Aorta (tissue), 5 donors: Measurements from ENCODE around the gene VSTM4. TPM values are rescaled to one million over a fixed set of nuclear protein-coding genes. Genes with fewer than 3 reads are reported as not detected.

Experiments used
- ATAC-seq: fragments of 200-7000 bp; cut with Tn5 transposase; one replicate; pipeline ENCODE4 v1.9.1; 2022; ENCODE audit warnings: moderate library complexity; ENCODE audit not compliant: low FRiP score
- DNase-seq, 2 donors: peaks; one replicate each; pipeline ENCODE4 v3.0.0-alpha.2; 2020
- H3K27ac ChIP-seq, 2 donors: one replicate each; pipeline ENCODE4 v1.5.1; 2013; ENCODE audit warnings: low read length in 2 of 2, mild to moderate bottlenecking in 2 of 2, moderate library complexity in 2 of 2, control low read depth in 1 of 2, inconsistent platforms in 1 of 2, low read depth in 1 of 2
- H3K27me3 ChIP-seq, 2 donors: one replicate each; pipeline ENCODE4 v1.6.1; 2013; ENCODE audit warnings: control low read depth in 1 of 2, low read length in 1 of 2, mild to moderate bottlenecking in 1 of 2, moderate library complexity in 1 of 2; ENCODE audit not compliant: insufficient read depth in 2 of 2, control insufficient read depth in 1 of 2
- H3K36me3 ChIP-seq, 2 donors: one replicate each; pipeline ENCODE4 v1.6.1; 2013; ENCODE audit warnings: control low read depth in 1 of 2, low read length in 1 of 2, mild to moderate bottlenecking in 1 of 2; ENCODE audit not compliant: insufficient read depth in 2 of 2, control insufficient read depth in 1 of 2
- H3K4me1 ChIP-seq, 2 donors: one replicate each; pipeline ENCODE4 v1.6.1; 2013; ENCODE audit warnings: low read length in 2 of 2, control low read depth in 1 of 2, mild to moderate bottlenecking in 1 of 2, moderate library complexity in 1 of 2; ENCODE audit not compliant: insufficient read depth in 2 of 2, control insufficient read depth in 1 of 2
- H3K4me3 ChIP-seq, 2 donors: one replicate each; pipeline ENCODE4 v1.5.1; 2013; ENCODE audit warnings: low read length in 2 of 2, control low read depth in 1 of 2, mild to moderate bottlenecking in 1 of 2
- H3K9me3 ChIP-seq: one replicate; pipeline ENCODE4 v1.6.1; 2013; ENCODE audit warnings: mild to moderate bottlenecking, low read length; ENCODE audit not compliant: control insufficient read depth
- WGBS, 2 donors: extraction: QIAGEN DNeasy Blood & Tissue Kit; methylation state at CpG; one replicate each; pipeline ENCODE4 v1.1.7; 2013; 5-methylcytosine and 5-hydroxymethylcytosine counted together
- intact Hi-C, 2 donors: fragments of 100-400 bp; cut with DNase I; formaldehyde crosslinking; loops; one replicate each; pipeline versions ENCODE4 v1.14.2 to v1.15.0; 2022
- polyA plus RNA-seq, 2 donors: library from polyadenylated mRNA; stranded (reverse); fragments of 200-250 nt; gene quantifications; one replicate each; pipeline ENCODE4 v1.2.3, GENCODE V29; 2013
- total RNA-seq, 2 donors: library from RNA; stranded (reverse); fragmentation: NEBNext Ultra II Directional; extraction: Animal tissue kit (Norgen Biotek cat#: 25700); gene quantifications; one replicate each; pipeline ENCODE4 v1.2.1, GENCODE V29; 2021
- donor health status: healthy with polysubstance abuse.
- donor health status: Bipolar disorder and iron deficiency.
- donor health status: DM: no; HTN: no; CAD: no.
- donor health status: DM: no; HTN: no; CAD: no.
- donor health status: DM: yes; HTN: yes; CAD: no.

Gene VSTM4
- total and polyA plus RNA-seq, 4 donors = 8.0 to 34.2 (median 18.0) TPM

DNA sequence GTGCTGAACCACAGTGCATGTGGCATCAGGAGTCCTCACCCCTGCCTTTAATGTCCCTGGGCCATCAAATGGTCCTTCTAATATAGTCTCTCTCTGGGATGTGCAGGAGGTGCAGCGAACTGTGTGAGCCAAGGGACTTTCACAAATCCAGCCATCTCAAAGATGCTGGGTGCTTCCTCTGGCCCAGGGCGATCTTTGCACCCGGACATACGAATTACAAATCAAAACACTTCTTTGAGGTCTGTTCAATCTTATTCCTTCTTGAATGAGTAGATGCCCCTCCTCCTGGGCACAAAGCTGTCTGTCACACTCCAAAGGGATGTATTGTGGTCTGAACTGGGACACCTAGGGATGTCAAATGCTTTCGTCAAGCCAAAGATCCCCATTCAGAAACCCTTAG lies 60.6 kb downstream of the VSTM4 start:
- Histone ChIP-seq H3K4me1 (peaks cover 0 to 3% of the 10 kb centered on the region in 2 donors), H3K36me3 (no peaks in the 10 kb centered on the region), H3K4me3 (no peak overlapping the region), H3K9me3 (no peaks in the 10 kb centered on the region), H3K27ac (no peak overlapping the region), H3K27me3 (no peaks in the 10 kb centered on the region)
- no peak for DNase-seq
- 95 to 97% methylated on average over 5 of the region's 5 CpGs for WGBS, 2 donors
- intact Hi-C loops = no loop called here
- no peak for ATAC-seq

DNA sequence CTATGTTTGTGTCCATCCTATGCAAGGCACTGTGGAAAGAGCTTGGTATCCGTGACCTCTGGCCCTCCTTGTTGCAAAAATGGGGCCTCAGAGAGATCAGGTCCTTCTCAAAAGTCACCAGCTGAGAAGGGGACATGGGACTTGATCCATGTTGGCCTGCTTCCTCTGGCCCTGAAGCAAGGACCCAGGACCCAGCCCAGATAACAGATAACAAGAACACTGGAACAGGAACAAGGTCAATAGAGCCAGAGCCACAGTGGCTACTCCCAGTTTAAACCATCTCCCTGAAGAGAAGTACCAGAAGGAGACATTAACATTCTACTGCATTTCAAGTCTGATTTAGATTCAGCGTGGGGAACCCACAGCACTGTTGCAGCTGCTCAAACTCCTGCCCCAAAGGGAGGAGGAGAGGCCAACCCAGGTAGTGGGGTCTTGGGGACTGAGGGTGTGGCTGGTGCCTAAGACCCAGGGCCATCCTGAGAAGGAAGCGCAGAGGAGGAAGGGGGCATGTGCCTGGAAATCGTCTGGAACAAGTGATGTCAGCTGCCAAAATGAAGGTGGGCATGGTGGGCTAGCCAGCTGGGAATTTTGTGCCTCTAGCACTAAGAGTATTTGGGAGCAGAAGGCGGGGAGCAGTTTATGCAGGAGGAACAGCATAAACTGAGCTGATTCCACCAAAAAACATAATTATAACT lies 61.2 kb downstream of the VSTM4 start:
- 70% methylated on average over 5 of the region's 5 CpGs for WGBS, 2 donors
- intact Hi-C loops = no loop called here
- no peak for DNase-seq
- Histone ChIP-seq H3K4me3 (no peak overlapping the region), H3K36me3 (no peaks in the 10 kb centered on the region), H3K4me1 (peaks cover 0 to 3% of the 10 kb centered on the region in 2 donors), H3K9me3 (no peaks in the 10 kb centered on the region), H3K27ac (no peak overlapping the region), H3K27me3 (no peaks in the 10 kb centered on the region)
- no peak for ATAC-seq

DNA sequence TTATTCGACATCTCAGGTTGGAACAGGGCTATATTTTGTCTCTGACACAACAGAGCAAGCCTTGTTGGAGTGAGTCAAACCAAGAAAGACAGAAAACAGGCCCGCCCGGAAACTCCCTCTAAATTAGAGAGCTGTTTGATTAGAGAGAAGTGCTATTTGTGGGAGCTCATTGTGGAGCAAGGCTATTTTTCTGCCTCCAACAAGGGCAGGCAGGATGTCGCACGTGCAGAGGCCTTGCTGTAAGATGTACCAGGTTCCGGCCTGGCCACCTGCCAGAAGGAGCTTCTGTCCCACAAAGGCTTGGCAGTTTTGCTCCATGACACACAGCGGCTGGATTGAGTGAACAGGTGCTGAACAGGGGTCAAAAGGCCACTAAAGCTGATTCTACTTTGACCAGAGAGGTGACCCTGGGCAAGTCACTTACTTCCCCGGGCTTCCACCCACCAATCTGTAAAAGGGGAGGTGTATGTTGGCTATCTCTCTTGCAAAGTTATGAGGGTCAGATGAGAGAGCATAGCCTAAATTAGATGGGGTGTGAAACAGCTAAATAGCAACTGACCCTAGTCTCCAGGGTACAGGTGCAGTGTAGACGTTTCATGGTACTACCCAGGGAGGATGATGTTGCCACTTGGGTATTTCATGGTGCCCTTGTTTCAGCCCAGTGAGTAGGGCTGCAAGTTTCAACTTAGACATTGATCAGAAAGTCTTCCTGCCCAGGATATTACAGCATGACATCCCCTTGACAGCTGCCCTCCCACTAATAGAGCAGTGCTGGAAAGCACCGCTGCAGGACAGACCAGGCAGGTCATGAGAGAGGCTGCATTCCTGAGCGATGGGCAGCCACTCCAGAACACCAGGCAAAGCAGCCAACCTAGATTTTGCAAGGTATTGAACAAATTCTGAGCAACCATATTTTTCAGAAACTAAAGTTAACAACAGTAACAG lies 62.0 kb downstream of the VSTM4 start:
- 64 to 67% methylated on average over 11 of the region's 11 CpGs for WGBS, 2 donors
- Histone ChIP-seq H3K27me3 (no peaks in the 10 kb centered on the region), H3K27ac (no peak overlapping the region), H3K4me1 (peaks cover 0 to 3% of the 10 kb centered on the region in 2 donors), H3K36me3 (no peaks in the 10 kb centered on the region), H3K4me3 (no peak overlapping the region), H3K9me3 (no peaks in the 10 kb centered on the region)
- intact Hi-C loops = no loop called here
- DNase-seq (no peak), ATAC-seq (no peak)

- ATAC-seq (no peak), DNase-seq (no peak)
- no peak overlapping the region for H3K4me3 ChIP-seq
- intact Hi-C loops = no loop called here
- 85 to 94% methylated on average over 1 of the region's 1 CpG for WGBS, 2 donors
- no peaks in the 10 kb centered on the region for H3K36me3 ChIP-seq
- H3K27me3 ChIP-seq = no peaks in the 10 kb centered on the region
- H3K27ac ChIP-seq = no peak overlapping the region
- H3K9me3 ChIP-seq = no peaks in the 10 kb centered on the region
- H3K4me1 ChIP-seq = peaks cover 0 to 3% of the 10 kb centered on the region in 2 donors
Observed at GRCh38 chr10:49052069-49052468, 63.3 kb downstream of the VSTM4 start.

DNA sequence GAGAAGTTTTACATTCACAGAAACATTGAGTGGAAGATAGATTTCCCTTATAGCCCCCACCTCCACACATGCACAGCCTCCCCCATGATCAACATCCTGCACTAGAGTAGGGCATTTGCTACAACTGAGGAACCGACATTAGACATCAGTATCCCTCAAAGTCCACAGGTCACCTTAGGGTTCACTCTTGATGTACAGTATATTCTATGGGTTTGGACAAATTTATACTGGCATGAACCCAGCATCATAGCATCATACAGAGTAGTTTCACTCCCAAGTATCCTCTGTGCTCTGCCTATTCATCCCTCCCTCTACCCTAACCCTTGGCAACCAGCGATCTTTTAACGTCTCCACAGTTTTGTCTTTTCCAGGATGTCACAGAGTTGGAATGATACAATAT lies 64.4 kb downstream of the VSTM4 start:
- H3K27me3 ChIP-seq = no peaks in the 10 kb centered on the region
- H3K9me3 ChIP-seq = no peaks in the 10 kb centered on the region
- 63 to 68% methylated on average over 3 of the region's 3 CpGs for WGBS, 2 donors
- H3K4me3 ChIP-seq = no peak overlapping the region
- ATAC-seq = no peak
- intact Hi-C loops = no loop called here
- H3K27ac ChIP-seq = no peak overlapping the region
- DNase-seq = no peak
- H3K4me1 ChIP-seq = peaks cover 0 to 3% of the 10 kb centered on the region in 2 donors
- no peaks in the 10 kb centered on the region for H3K36me3 ChIP-seq

DNA sequence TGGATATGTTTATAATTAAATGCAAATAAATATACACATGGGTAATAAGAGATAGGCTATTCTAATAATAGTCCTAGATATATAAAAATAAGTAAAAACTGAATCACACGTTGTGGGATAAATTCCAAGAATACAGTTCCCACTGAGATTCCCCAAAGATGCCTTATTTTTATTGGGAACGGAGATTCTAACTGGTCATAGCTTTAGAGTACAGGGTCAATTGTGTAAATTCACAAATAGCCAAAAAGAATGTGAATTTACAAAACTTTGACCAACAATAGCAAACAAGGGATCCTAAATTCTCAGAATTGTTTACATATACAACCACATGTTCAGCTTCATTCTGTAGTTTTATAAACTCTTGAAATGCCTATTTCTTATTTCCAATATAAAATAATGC lies 65.0 kb downstream of the VSTM4 start:
- ATAC-seq = no peak
- intact Hi-C loops = no loop called here
- no peaks in the 10 kb centered on the region for H3K36me3 ChIP-seq
- no peak overlapping the region for H3K4me3 ChIP-seq
- H3K27ac ChIP-seq = no peak overlapping the region
- 16% methylated on average over 2 of the region's 2 CpGs for WGBS, 2 donors
- no peaks in the 10 kb centered on the region for H3K9me3 ChIP-seq
- DNase-seq = no peak
- H3K27me3 ChIP-seq = no peaks in the 10 kb centered on the region
- H3K4me1 ChIP-seq = peaks cover 0 to 3% of the 10 kb centered on the region in 2 donors

- intact Hi-C loops = no loop called here
- no peak overlapping the region for H3K27ac ChIP-seq
- H3K27me3 ChIP-seq = no peaks in the 10 kb centered on the region
- H3K9me3 ChIP-seq = no peaks in the 10 kb centered on the region
- H3K4me1 ChIP-seq = peaks cover 0 to 3% of the 10 kb centered on the region in 2 donors
- WGBS, 2 donors = 86 to 89% methylated on average over 4 of the region's 4 CpGs
- no peaks in the 10 kb centered on the region for H3K36me3 ChIP-seq
- ATAC-seq = no peak
- H3K4me3 ChIP-seq = no peak overlapping the region
- DNase-seq = no peak
Observed at GRCh38 chr10:49049660-49050059, 65.7 kb downstream of the VSTM4 start.

- intact Hi-C loops = no loop called here
- 89 to 90% methylated on average over 11 of the region's 11 CpGs for WGBS, 2 donors
- ATAC-seq (no peak), DNase-seq (no peak)
- H3K27ac ChIP-seq = peak overlapping the region in 1 of 2 donors; percentile 30
- peaks cover 0 to 2% of the 10 kb centered on the region in 2 donors for H3K36me3 ChIP-seq
- peaks cover 0 to 3% of the 10 kb centered on the region in 2 donors for H3K4me1 ChIP-seq
- H3K27me3 ChIP-seq = no peaks in the 10 kb centered on the region
- H3K4me3 ChIP-seq = no peak overlapping the region
- H3K9me3 ChIP-seq = no peaks in the 10 kb centered on the region
Observed at GRCh38 chr10:49047128-49047639, 68.1 kb downstream of the VSTM4 start.
